ENCODE results near the gene ST6GALNAC3.

Gene ST6GALNAC3

DNA sequence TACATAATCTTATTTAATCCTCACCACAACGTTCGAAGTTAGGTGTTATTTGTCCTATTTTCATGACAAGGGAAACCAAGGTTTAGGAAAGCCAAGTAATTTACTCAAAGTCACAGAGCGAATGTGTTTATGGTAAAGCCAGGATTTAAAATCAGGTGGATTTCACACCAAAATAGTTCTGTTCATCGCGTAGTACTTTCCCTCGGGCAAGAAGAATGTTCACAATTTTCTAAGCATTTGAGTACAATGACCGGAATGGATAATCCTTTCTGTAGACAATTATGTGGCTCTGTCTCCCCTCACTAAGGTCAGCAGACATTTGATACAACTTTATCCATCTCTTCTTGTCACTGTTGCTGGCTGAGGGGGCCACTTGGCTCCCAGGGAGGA lies 204.2 kb downstream of the ST6GALNAC3 start:
- no peak overlapping the region for H3K27ac ChIP-seq (ENCODE audit: low read length)
- H3K9ac ChIP-seq (ENCODE audit: low read depth, low read length) = no peak overlapping the region
- no peaks in the 10 kb centered on the region for H3K27me3 ChIP-seq (ENCODE audit: insufficient read depth, low read length)
- H3K9me3 ChIP-seq (ENCODE audit: insufficient read depth, low read depth, low read length) = no peaks in the 10 kb centered on the region
- no peaks in the 10 kb centered on the region for H3K4me1 ChIP-seq (ENCODE audit: insufficient read depth, low read length)
- H3K36me3 ChIP-seq (ENCODE audit: insufficient read depth, low read depth, low read length) = no peaks in the 10 kb centered on the region
- no peak overlapping the region for H3K4me3 ChIP-seq (ENCODE audit: low read length)

DNA sequence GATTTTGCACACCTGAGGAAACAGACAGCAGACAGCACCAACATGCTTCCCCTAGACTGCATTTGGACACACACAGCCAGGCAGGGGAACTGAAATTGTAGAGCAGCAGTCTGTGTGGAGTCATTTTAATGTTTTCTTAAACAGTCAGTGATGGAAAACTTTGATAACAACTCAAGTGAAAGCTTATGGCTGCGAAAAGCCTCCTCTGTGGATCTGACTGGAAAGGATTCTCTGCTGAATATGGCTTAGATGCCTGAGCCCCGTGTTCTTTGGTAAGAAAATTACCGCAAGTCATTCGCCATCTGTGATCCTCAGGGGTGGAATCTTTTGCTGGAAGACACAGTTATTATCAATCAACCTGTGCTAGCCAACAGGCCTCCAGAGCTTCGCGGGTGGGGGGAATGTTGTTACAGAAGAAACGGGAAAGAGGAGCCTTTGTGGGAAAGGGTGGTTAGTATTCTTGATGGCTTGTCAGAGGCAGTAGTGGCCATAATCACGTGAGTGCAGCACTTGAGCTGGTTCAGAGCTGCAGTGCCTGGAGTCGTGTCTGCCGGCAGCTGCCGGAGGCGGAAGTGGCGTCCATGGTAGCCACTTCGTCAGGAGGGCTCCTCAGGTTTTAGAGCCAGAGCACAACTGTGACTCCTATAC lies 204.7 kb downstream of the ST6GALNAC3 start:
- Histone ChIP-seq H3K4me1 (ENCODE audit: insufficient read depth, low read length) (no peaks in the 10 kb centered on the region), H3K27me3 (ENCODE audit: insufficient read depth, low read length) (no peaks in the 10 kb centered on the region), H3K9me3 (ENCODE audit: insufficient read depth, low read depth, low read length) (no peaks in the 10 kb centered on the region), H3K27ac (ENCODE audit: low read length) (no peak overlapping the region), H3K9ac (ENCODE audit: low read depth, low read length) (no peak overlapping the region), H3K36me3 (ENCODE audit: insufficient read depth, low read depth, low read length) (no peaks in the 10 kb centered on the region), H3K4me3 (ENCODE audit: low read length) (no peak overlapping the region)

DNA sequence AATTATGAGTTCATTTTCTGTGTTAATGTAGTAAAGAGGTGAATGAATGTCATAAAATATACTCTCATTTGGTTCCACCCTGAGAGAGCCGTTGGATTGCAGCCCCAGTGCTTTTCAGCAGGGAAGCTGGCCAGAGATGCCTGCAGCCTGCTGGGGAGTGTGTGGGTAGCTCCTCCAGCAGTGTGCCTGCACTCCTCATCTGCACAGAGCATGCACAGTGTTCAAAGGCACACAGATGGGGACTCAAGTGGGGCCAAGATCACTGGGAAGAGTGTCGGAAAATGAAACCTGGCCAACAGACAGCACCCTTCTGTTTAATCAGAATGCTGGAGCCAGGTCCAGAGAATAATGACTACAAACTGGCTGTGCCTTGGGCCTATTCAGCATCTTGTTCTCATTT lies 206.8 kb downstream of the ST6GALNAC3 start:
- no peak overlapping the region for H3K4me3 ChIP-seq (ENCODE audit: low read length)
- no peaks in the 10 kb centered on the region for H3K27me3 ChIP-seq (ENCODE audit: insufficient read depth, low read length)
- no peaks in the 10 kb centered on the region for H3K9me3 ChIP-seq (ENCODE audit: insufficient read depth, low read depth, low read length)
- H3K4me1 ChIP-seq (ENCODE audit: insufficient read depth, low read length) = no peaks in the 10 kb centered on the region
- no peak overlapping the region for H3K9ac ChIP-seq (ENCODE audit: low read depth, low read length)
- no peak overlapping the region for H3K27ac ChIP-seq (ENCODE audit: low read length)
- no peaks in the 10 kb centered on the region for H3K36me3 ChIP-seq (ENCODE audit: insufficient read depth, low read depth, low read length)

DNA sequence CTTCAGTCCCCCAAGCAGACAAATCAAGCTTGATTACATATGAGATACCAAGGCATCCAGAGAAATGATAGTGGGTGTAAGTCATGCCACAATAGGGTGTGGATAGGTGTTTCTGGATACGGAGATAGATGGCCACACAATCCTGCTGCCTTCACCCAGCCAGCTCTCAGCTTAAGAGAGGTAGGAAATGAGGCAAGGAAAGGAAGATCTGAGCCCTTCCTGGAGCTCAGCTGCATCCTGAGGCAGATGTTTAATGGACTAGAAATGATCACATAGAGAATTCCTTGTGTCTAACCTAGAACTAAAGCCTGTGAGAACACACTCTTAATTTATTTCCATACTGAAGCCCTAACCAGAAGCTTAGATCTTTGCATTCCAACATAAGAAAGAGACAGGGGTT lies 210.3 kb downstream of the ST6GALNAC3 start:
- no peak overlapping the region for H3K27ac ChIP-seq (ENCODE audit: low read length)

DNA sequence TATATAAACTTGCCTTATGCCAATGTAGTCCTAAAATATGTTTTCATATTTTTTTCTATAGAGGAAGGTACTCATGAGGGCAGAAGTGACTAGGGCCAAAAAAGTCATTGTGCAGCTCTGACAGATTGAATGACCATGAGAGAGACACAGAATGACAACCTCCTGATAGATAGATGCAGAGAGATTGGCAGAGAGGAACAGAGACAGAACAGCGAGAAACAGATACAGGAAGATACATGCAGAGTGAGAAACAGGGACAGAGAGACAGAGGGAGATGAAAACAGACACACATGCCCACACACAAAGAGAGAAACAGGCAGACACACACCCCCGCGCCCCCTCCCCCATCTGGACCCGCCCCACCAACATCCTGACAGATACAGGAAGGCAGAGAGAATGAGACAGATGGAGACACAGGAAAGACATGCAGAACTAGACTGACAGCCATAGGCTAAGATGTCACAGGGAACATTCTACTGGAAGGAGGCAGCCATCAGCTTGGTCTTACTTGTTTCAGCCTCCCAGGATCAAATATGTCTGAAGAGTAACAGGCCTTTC lies 211.1 kb downstream of the ST6GALNAC3 start:
- peaks cover 6% of the 10 kb centered on the region; the same call in 1 of the 2 replicates for H3K4me1 ChIP-seq (ENCODE audit: insufficient read depth, low read length)
- no peaks in the 10 kb centered on the region for H3K27me3 ChIP-seq (ENCODE audit: insufficient read depth, low read length)
- no peak overlapping the region for H3K27ac ChIP-seq (ENCODE audit: low read length)
- H3K9ac ChIP-seq (ENCODE audit: low read depth, low read length) = no peak overlapping the region
- no peaks in the 10 kb centered on the region for H3K36me3 ChIP-seq (ENCODE audit: insufficient read depth, low read depth, low read length)
- H3K9me3 ChIP-seq (ENCODE audit: insufficient read depth, low read depth, low read length) = no peaks in the 10 kb centered on the region
- no peak overlapping the region for H3K4me3 ChIP-seq (ENCODE audit: low read length)

More for the DNA sequence above, 210.3 kb downstream of the ST6GALNAC3 start:
- Histone ChIP-seq H3K9ac (ENCODE audit: low read depth, low read length) (no peak overlapping the region), H3K9me3 (ENCODE audit: insufficient read depth, low read depth, low read length) (no peaks in the 10 kb centered on the region), H3K36me3 (ENCODE audit: insufficient read depth, low read depth, low read length) (no peaks in the 10 kb centered on the region), H3K4me1 (ENCODE audit: insufficient read depth, low read length) (no peaks in the 10 kb centered on the region; the same call in 1 of the 2 replicates), H3K4me3 (ENCODE audit: low read length) (no peak overlapping the region), H3K27me3 (ENCODE audit: insufficient read depth, low read length) (no peaks in the 10 kb centered on the region)

DNA sequence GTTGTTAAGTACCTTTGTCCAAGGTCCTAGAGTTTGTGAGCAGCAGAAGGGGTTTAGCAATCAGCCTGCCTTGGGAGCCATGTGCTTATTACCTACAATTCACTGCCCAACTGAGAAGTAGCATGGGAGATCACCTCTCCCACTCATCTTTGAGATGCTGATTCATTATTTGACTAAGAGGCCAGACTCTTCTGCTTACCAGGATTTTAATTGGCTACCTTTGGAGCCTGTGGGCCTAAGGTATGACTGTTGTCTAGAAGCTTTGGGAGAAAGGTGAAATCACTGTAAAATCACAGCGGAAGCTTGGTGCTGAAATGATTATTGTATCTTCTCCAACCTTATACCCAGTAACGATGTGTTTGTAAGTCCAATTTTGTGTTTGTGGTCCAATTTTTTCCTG lies 213.4 kb downstream of the ST6GALNAC3 start:
- Histone ChIP-seq H3K9ac (ENCODE audit: low read depth, low read length) (no peak overlapping the region), H3K27ac (ENCODE audit: low read length) (no peak overlapping the region), H3K4me3 (ENCODE audit: low read length) (no peak overlapping the region), H3K36me3 (ENCODE audit: insufficient read depth, low read depth, low read length) (no peaks in the 10 kb centered on the region), H3K4me1 (ENCODE audit: insufficient read depth, low read length) (peaks cover 12% of the 10 kb centered on the region; the same call in 1 of the 2 replicates), H3K9me3 (ENCODE audit: insufficient read depth, low read depth, low read length) (no peaks in the 10 kb centered on the region), H3K27me3 (ENCODE audit: insufficient read depth, low read length) (no peaks in the 10 kb centered on the region)

DNA sequence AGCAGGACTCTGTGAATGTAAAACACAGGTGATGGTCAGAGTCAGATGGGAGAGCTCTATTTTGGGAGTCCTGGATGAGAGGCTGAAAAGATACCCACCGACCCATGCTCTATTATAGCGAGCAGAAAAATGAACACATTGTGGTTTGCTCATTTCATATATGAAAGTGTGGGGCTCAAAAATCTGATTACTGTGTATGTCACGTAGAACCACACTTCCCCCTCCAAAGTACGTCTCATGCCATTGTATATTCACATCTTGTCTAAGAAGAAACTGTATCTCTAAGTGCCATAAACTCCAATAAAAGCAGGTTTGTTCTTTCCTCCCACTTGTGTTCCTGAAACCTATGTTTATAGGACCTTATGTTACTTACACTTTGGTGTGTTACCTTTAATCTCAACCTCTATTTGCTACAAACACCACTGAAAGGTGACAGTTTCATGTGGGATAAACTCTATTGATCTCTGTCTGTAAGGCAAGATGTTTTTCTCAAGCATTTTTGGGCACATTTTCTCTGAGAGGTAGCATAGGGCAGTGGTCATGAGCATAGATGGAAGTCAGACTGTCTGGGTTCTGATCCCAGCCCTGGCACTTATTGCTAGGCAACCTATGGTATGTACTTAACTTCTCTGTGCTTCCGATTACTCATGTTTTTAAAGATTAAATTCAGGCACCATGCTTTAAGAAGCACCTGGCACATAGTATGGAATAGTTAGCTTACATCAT lies 214.4 kb downstream of the ST6GALNAC3 start:
- Histone ChIP-seq H3K27me3 (ENCODE audit: insufficient read depth, low read length) (no peaks in the 10 kb centered on the region), H3K27ac (ENCODE audit: low read length) (no peak overlapping the region), H3K9ac (ENCODE audit: low read depth, low read length) (no peak overlapping the region), H3K9me3 (ENCODE audit: insufficient read depth, low read depth, low read length) (no peaks in the 10 kb centered on the region), H3K4me3 (ENCODE audit: low read length) (no peak overlapping the region), H3K4me1 (ENCODE audit: insufficient read depth, low read length) (peaks cover 21% of the 10 kb centered on the region; the same call in 1 of the 2 replicates), H3K36me3 (ENCODE audit: insufficient read depth, low read depth, low read length) (no peaks in the 10 kb centered on the region)

DNA sequence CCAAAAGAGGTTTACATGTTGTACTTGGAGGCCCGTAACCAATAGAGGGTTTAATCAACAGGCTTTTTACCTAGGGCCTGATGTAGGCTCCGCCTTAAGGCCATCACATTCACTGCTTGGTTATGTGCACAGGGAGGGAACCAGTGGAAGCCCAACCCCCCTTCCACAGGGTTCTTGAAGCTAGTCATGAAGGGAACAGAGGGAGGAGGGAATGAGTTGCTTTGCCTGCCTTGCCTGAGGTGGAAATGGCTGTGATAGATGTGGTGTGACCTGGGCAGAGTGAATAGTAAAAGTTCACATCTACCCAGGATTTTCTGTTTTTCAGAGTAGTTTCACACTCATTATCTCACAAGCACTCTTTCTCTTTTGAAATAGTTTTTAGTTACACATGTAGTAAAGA lies 215.1 kb downstream of the ST6GALNAC3 start:
- H3K9me3 ChIP-seq (ENCODE audit: insufficient read depth, low read depth, low read length) = no peaks in the 10 kb centered on the region
- H3K9ac ChIP-seq (ENCODE audit: low read depth, low read length) = no peak overlapping the region
- H3K36me3 ChIP-seq (ENCODE audit: insufficient read depth, low read depth, low read length) = no peaks in the 10 kb centered on the region
- H3K4me3 ChIP-seq (ENCODE audit: low read length) = no peak overlapping the region
- H3K27me3 ChIP-seq (ENCODE audit: insufficient read depth, low read length) = no peaks in the 10 kb centered on the region
- H3K27ac ChIP-seq (ENCODE audit: low read length) = no peak overlapping the region
- peaks cover 28% of the 10 kb centered on the region; the same call in 1 of the 2 replicates for H3K4me1 ChIP-seq (ENCODE audit: insufficient read depth, low read length)

DNA sequence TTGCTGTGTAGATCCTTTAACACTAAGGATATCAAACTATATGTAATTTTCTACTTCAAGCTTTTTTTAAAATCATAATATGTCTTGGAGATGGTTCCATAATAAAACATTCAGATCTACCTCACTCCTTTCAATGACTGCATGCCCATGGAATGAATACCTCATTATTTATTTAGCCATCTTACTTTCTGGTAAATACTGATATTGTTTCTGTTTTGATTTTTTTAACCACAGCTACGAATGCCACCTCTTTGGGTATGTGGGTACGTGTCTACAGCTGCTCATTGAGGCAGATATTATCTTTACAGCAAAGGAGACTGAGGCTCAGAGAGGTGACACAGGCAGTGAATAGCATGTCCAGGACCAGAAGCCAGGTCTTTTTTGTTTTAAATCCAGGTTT lies 215.7 kb downstream of the ST6GALNAC3 start:
- Histone ChIP-seq H3K4me1 (ENCODE audit: insufficient read depth, low read length) (peaks cover 34% of the 10 kb centered on the region; the same call in 1 of the 2 replicates), H3K9ac (ENCODE audit: low read depth, low read length) (no peak overlapping the region), H3K27ac (ENCODE audit: low read length) (no peak overlapping the region), H3K36me3 (ENCODE audit: insufficient read depth, low read depth, low read length) (no peaks in the 10 kb centered on the region), H3K4me3 (ENCODE audit: low read length) (no peak overlapping the region), H3K9me3 (ENCODE audit: insufficient read depth, low read depth, low read length) (no peaks in the 10 kb centered on the region), H3K27me3 (ENCODE audit: insufficient read depth, low read length) (no peaks in the 10 kb centered on the region)

DNA sequence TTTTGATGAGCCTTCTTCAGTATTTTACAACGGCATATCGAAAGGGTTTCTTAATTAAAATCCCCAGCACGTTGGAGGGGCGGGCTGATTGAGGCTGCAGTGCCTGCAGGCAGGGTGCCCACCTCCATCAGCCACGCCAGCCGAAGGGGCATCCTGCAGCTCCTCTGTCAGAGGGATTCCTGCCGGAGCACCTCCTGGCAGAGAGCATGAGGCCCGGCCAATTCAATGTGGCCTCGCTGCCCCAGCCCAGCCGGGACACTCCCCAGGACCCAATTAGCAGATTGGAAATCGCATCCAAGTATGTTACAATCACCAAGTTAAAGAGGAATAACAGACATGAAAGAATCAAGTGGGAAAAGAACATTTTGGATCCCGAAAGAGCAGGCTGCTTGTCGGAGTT lies 216.6 kb downstream of the ST6GALNAC3 start:
- Histone ChIP-seq H3K4me3 (ENCODE audit: low read length) (no peak overlapping the region), H3K27ac (ENCODE audit: low read length) (no peak overlapping the region), H3K27me3 (ENCODE audit: insufficient read depth, low read length) (no peaks in the 10 kb centered on the region), H3K4me1 (ENCODE audit: insufficient read depth, low read length) (peaks cover 42% of the 10 kb centered on the region; the same call in 1 of the 2 replicates), H3K9me3 (ENCODE audit: insufficient read depth, low read depth, low read length) (no peaks in the 10 kb centered on the region), H3K36me3 (ENCODE audit: insufficient read depth, low read depth, low read length) (no peaks in the 10 kb centered on the region), H3K9ac (ENCODE audit: low read depth, low read length) (no peak overlapping the region)

DNA sequence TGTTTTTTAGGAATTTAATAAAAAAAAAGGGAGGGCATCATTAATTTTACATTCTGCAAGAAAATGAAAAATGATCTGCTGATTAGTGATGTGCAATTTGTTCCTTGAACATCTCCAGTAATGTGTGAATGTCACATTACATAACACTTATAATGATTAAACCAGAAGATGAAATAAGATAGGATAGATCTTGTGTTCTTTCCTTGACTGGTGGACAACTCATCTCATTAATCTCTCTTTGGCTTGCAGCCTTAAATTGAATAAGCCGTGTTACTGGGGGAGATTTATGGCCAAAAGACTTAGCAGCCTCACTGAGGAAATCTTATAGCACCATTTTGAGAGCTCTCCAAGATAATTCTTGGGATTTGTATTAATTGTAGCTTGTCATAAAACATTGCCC lies 217.2 kb downstream of the ST6GALNAC3 start:
- H3K4me1 ChIP-seq (ENCODE audit: insufficient read depth, low read length) = peaks cover 45% of the 10 kb centered on the region; the same call in 1 of the 2 replicates
- H3K36me3 ChIP-seq (ENCODE audit: insufficient read depth, low read depth, low read length) = no peaks in the 10 kb centered on the region
- H3K27ac ChIP-seq (ENCODE audit: low read length) = no peak overlapping the region
- H3K4me3 ChIP-seq (ENCODE audit: low read length) = no peak overlapping the region
- H3K9ac ChIP-seq (ENCODE audit: low read depth, low read length) = no peak overlapping the region
- no peaks in the 10 kb centered on the region for H3K27me3 ChIP-seq (ENCODE audit: insufficient read depth, low read length)
- no peaks in the 10 kb centered on the region for H3K9me3 ChIP-seq (ENCODE audit: insufficient read depth, low read depth, low read length)
